Stimulated activated CD4-positive, alpha-beta T cell treated with anti-CD3 and anti-CD28 coated beads, Interleukin-1b, Interleukin-23, amount 100 ng/mL, for 1 hour (primary cell): ENCODE measurements around the gene ARL13A.
"Not testable (repeated sequence)": the region's sequence is repeated elsewhere in the genome, so short reads cannot be mapped to it uniquely, and the experiment has no call there.

Source experiments
- DNase-seq, 2 donors: peaks; one replicate each; pipeline ENCODE4 v3.0.0-alpha.2; 2020; ENCODE audit warnings: low read depth in 2 of 2

Gene ARL13A

GRCh38 chrX:100990139-100990538 is 20.6 kb downstream of the ARL13A start:
- no peak for DNase-seq

GRCh38 chrX:100994352-100995281 is 25.1 kb downstream of the ARL13A start:
- no peak for DNase-seq

GRCh38 chrX:100995469-100995868 is 26.0 kb downstream of the ARL13A start:
- DNase-seq, result no peak

- DNase-seq, result no peak
Measured at GRCh38 chrX:100999451-100999850, 29.9 kb downstream of the ARL13A start.

- DNase-seq, result no peak
Measured at GRCh38 chrX:101009090-101009489, 39.6 kb downstream of the ARL13A start.

- DNase-seq, result not testable (repeated sequence)
Measured at GRCh38 chrX:101012031-101012430, 42.5 kb downstream of the ARL13A start.

- DNase-seq, result no peak
Measured at GRCh38 chrX:101022020-101022419, 52.5 kb downstream of the ARL13A start.

- no peak for DNase-seq
Measured at GRCh38 chrX:101025126-101025525, 55.6 kb downstream of the ARL13A start.

- DNase-seq, result no peak
Measured at GRCh38 chrX:101028562-101028961, 59.1 kb downstream of the ARL13A start.

GRCh38 chrX:101029665-101030064 is 60.2 kb downstream of the ARL13A start:
- DNase-seq, result no peak

- no peak for DNase-seq
Measured at GRCh38 chrX:101037231-101037630, 67.7 kb downstream of the ARL13A start.

GRCh38 chrX:101040197-101040596 is 70.7 kb downstream of the ARL13A start:
- DNase-seq, result no peak
